CD4-positive, alpha-beta T cell treated with Interferon alpha-2 for 1 hour (primary cell): ENCODE data around the gene PARN.
"Not testable (repeated sequence)": the region's sequence is repeated elsewhere in the genome, so short reads cannot be mapped to it uniquely, and the experiment has no call there.

Source experiments
- DNase-seq, 2 donors: peaks; one replicate each; pipeline ENCODE4 v3.0.0-alpha.2; 2020 to 2022

The PARN gene

GRCh38 chr16:14566599-14566998 lies 63.5 kb downstream of the PARN start:
- DNase-seq: no peak

GRCh38 chr16:14565688-14566025 lies 64.4 kb downstream of the PARN start:
- no peak for DNase-seq

- DNase-seq: no peak
Observed at GRCh38 chr16:14564861-14565687, 65.0 kb downstream of the PARN start.

- DNase-seq: no peak
Observed at GRCh38 chr16:14564323-14564722, 65.7 kb downstream of the PARN start.

GRCh38 chr16:14562691-14563491 lies 67.2 kb downstream of the PARN start:
- no peak for DNase-seq

- no peak for DNase-seq
Observed at GRCh38 chr16:14560523-14560922, 69.5 kb downstream of the PARN start.

GRCh38 chr16:14559809-14560241 lies 70.2 kb downstream of the PARN start:
- no peak for DNase-seq

GRCh38 chr16:14553447-14553846 lies 76.6 kb downstream of the PARN start:
- no peak for DNase-seq

- DNase-seq: no peak
Observed at GRCh38 chr16:14549789-14550153, 80.3 kb downstream of the PARN start.

GRCh38 chr16:14548933-14549788 lies 80.9 kb downstream of the PARN start:
- no peak for DNase-seq

- no peak for DNase-seq
Observed at GRCh38 chr16:14545346-14545884, 84.6 kb downstream of the PARN start.

- not testable (repeated sequence) for DNase-seq
Observed at GRCh38 chr16:14544846-14545245, 85.2 kb downstream of the PARN start.

GRCh38 chr16:14539631-14540030 lies 90.4 kb downstream of the PARN start:
- DNase-seq: no peak

- no peak for DNase-seq
Observed at GRCh38 chr16:14539156-14539555, 90.9 kb downstream of the PARN start.

GRCh38 chr16:14538604-14539003 lies 91.5 kb downstream of the PARN start:
- DNase-seq: no peak

- DNase-seq: no peak
Observed at GRCh38 chr16:14531613-14532012, 98.4 kb downstream of the PARN start.

GRCh38 chr16:14531101-14531500 lies 99.0 kb downstream of the PARN start:
- no peak for DNase-seq

- DNase-seq: no peak
Observed at GRCh38 chr16:14530046-14530445, 100.0 kb downstream of the PARN start.

- peak; percentile 52 to 53 for DNase-seq
Observed at GRCh38 chr16:14529010-14529669, 100.9 kb downstream of the PARN start.

GRCh38 chr16:14528306-14528705 lies 101.8 kb downstream of the PARN start:
- DNase-seq: no peak

- no peak for DNase-seq
Observed at GRCh38 chr16:14527411-14528044, 102.5 kb downstream of the PARN start.

GRCh38 chr16:14525596-14525995 lies 104.5 kb downstream of the PARN start:
- no peak for DNase-seq
